ENCODE data around the gene BEGAIN. TPM values are rescaled to one million over a fixed set of nuclear protein-coding genes. Genes with fewer than 3 reads are reported as not detected.

Gene BEGAIN
- total and polyA plus RNA-seq, 2 donors (not counting 3 experiments of a cell fraction or from before 2014, with no cell fraction given), result 0.49 TPM; not detected in 1

DNA sequence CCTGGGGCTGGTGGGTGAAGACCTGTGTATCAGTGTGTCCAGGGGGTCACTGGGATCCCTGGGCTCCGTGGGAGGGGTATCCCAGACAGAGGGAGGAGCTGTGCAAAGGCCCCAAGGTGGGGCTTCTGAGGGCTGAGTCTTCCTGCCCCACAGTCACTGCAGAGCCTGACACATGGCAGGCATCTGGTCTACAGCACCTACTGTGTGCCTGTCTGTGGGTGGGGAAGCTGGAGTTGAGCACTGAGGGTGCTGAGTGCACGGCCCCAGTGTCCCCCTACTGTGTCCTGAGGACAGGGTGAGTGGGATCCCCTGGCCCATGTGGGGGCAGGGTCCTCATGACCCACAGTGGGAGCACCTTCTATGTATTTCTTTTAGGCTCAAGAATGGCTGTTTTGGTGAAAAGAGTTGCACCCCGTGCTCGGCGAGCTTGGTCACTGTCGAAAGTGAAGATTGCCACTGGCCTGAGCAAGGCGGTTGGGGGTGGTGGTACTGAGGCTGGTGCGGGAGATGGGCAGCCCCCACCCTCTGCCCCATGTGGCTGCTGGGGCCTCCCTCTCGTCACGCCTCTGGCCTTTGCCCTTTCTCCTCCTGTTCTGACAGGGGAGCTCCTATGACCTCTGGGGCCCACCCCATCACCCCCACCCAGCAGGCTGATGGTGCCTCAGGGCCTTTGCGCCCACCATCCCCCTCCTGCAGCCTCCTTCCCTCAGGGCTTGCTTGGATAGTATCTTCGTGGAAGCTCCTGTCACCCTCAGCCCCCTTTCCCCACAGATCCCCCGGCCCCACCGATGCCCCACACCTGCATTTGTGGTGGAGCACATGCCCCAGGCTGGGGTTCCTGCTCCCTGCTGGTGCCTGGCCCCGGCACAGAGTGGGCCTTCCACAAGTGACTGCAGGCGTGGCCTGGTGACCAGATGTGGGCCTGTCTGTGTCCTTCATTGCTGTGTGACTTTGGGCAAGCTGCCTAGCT is 55.8 kb downstream of the BEGAIN start:
- ChIA-PET POLR2A (no interaction called here), CTCF (interaction anchor here (0.9 kb wide), 1 partner anchor 114 kb away, joined by 3 read pairs; no protein-coding TSS in a partner anchor)
- intact Hi-C loops (cut with micrococcal nuclease), result no loop called here
- no TSS peak for BruUV-seq (replicated peaks)
- no peaks in the 10 kb centered on the region for H4K20me1 ChIP-seq (replicated peaks; ENCODE audit: control insufficient read depth, extremely low read depth, insufficient read depth, low read length)
- H3K9ac ChIP-seq (replicated peaks; ENCODE audit: extremely low read depth, insufficient read depth, low read length), result no peak overlapping the region
- DNase-seq (ENCODE audit: low read depth, low spot score) (no peak), FAIRE-seq (no peak)
- dilution Hi-C loops (cut with MboI; ENCODE audit: extremely low pct_ligation_motif_present, low sequenced_read_pairs), result no loop called here
- H3K4me3 ChIP-seq (replicated peaks in 1 of 3; ENCODE audit: insufficient read depth in 1 of 3, low read depth in 1 of 3, low read length in 3 of 3), result no peak overlapping the region
- peaks cover 0 to 2% of the 10 kb centered on the region in 2 experiments for H3K36me3 ChIP-seq (ENCODE audit: control insufficient read depth in 2 of 2, extremely low read depth in 1 of 2, insufficient read depth in 2 of 2, low read length in 2 of 2)
- TF ChIP-seq, protein P1, sequence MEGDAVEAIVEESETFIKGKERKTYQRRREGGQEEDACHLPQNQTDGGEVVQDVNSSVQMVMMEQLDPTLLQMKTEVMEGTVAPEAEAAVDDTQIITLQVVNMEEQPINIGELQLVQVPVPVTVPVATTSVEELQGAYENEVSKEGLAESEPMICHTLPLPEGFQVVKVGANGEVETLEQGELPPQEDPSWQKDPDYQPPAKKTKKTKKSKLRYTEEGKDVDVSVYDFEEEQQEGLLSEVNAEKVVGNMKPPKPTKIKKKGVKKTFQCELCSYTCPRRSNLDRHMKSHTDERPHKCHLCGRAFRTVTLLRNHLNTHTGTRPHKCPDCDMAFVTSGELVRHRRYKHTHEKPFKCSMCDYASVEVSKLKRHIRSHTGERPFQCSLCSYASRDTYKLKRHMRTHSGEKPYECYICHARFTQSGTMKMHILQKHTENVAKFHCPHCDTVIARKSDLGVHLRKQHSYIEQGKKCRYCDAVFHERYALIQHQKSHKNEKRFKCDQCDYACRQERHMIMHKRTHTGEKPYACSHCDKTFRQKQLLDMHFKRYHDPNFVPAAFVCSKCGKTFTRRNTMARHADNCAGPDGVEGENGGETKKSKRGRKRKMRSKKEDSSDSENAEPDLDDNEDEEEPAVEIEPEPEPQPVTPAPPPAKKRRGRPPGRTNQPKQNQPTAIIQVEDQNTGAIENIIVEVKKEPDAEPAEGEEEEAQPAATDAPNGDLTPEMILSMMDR (IDR thresholded peaks at IDR 0.05; ENCODE audit: extremely low read depth in 1 of 2, insufficient read depth in 1 of 2, low read depth in 1 of 2, low read length in 2 of 2), result no peak
- no peak for TF ChIP-seq JUN (IDR thresholded peaks at IDR 0.05; ENCODE audit: borderline replicate concordance, insufficient read depth, insufficient read length, low read depth)
- no peak for TF ChIP-seq POLR2A (IDR thresholded peaks at IDR 0.05; ENCODE audit: low read depth, low read length)
- TF ChIP-seq FOS (IDR thresholded peaks at IDR 0.05; ENCODE audit: borderline replicate concordance, insufficient read depth, low read length), result no peak
- TF ChIP-seq, protein P2, sequence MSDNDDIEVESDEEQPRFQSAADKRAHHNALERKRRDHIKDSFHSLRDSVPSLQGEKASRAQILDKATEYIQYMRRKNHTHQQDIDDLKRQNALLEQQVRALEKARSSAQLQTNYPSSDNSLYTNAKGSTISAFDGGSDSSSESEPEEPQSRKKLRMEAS (IDR thresholded peaks at IDR 0.05; ENCODE audit: insufficient read depth, insufficient read length), result no peak
- TF ChIP-seq EZH2 (IDR thresholded peaks at IDR 0.05; ENCODE audit: borderline replicate concordance, low read depth, low read length, severe bottlenecking), result no peak
- no peak for TF ChIP-seq POLR2AphosphoS5 (IDR thresholded peaks at IDR 0.05; ENCODE audit: insufficient read depth, low read depth, low read length)
- no peak overlapping the region for H3K4me2 ChIP-seq (ENCODE audit: insufficient read depth, low read length)
- H3K9me3 ChIP-seq (replicated peaks; ENCODE audit: control insufficient read depth, insufficient read depth, low read length), result no peaks in the 10 kb centered on the region
- no peaks in the 10 kb centered on the region for H3K27me3 ChIP-seq (ENCODE audit: control insufficient read depth in 2 of 2, insufficient read depth in 2 of 2, low read length in 2 of 2)
- H3K27ac ChIP-seq (ENCODE audit: insufficient read depth, low read depth, low read length), result no peak overlapping the region
- no peak overlapping the region for H2AFZ ChIP-seq (ENCODE audit: low read depth, low read length)
- no peaks in the 10 kb centered on the region for H3K79me2 ChIP-seq (ENCODE audit: control insufficient read depth, insufficient read depth, low read length)
- no peaks in the 10 kb centered on the region for H3K9me1 ChIP-seq (replicated peaks; ENCODE audit: control insufficient read depth, extremely low read depth, insufficient read depth, low read length)
- no peaks in the 10 kb centered on the region for H3K4me1 ChIP-seq (ENCODE audit: control insufficient read depth, extremely low read depth, insufficient read depth, low read length)
